ENCODE data around the gene ASGR2. TPM values are rescaled to one million over a fixed set of nuclear protein-coding genes. Genes with fewer than 3 reads are reported as not detected.

The ASGR2 gene
- polyA plus RNA-seq, 1 donor from 2014 or later: not detected

GRCh38 chr17:7081341-7082062 is 33.1 kb downstream of the ASGR2 start:
- H3K9me3 ChIP-seq (ENCODE audit: low read length): no peaks in the 10 kb centered on the region
- H3K27ac ChIP-seq (ENCODE audit: low read length): no peak overlapping the region
- TF ChIP-seq MXI1 (conservative IDR thresholded peaks at IDR 0.05; ENCODE audit: poor library complexity, severe bottlenecking): no peak
- TF ChIP-seq SMC3 (conservative IDR thresholded peaks at IDR 0.05; ENCODE audit: poor library complexity): no peak
- TF ChIP-seq POLR2AphosphoS5 (IDR thresholded peaks at IDR 0.05): no peak
- TF ChIP-seq RAD21 (conservative IDR thresholded peaks at IDR 0.05): no peak
- no peak for TF ChIP-seq REST (IDR thresholded peaks at IDR 0.05; ENCODE audit: borderline replicate concordance)
- no peak for TF ChIP-seq TAF1 (IDR thresholded peaks at IDR 0.05; ENCODE audit: low read depth)
- TF ChIP-seq, protein P1, sequence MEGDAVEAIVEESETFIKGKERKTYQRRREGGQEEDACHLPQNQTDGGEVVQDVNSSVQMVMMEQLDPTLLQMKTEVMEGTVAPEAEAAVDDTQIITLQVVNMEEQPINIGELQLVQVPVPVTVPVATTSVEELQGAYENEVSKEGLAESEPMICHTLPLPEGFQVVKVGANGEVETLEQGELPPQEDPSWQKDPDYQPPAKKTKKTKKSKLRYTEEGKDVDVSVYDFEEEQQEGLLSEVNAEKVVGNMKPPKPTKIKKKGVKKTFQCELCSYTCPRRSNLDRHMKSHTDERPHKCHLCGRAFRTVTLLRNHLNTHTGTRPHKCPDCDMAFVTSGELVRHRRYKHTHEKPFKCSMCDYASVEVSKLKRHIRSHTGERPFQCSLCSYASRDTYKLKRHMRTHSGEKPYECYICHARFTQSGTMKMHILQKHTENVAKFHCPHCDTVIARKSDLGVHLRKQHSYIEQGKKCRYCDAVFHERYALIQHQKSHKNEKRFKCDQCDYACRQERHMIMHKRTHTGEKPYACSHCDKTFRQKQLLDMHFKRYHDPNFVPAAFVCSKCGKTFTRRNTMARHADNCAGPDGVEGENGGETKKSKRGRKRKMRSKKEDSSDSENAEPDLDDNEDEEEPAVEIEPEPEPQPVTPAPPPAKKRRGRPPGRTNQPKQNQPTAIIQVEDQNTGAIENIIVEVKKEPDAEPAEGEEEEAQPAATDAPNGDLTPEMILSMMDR (IDR thresholded peaks at IDR 0.05; ENCODE audit: poor library complexity, severe bottlenecking): no peak
- TF ChIP-seq EZH2 (IDR thresholded peaks at IDR 0.05; ENCODE audit: borderline replicate concordance, insufficient read depth, low read length, poor library complexity, severe bottlenecking): no peak
- TF ChIP-seq EP300 (conservative IDR thresholded peaks at IDR 0.05; ENCODE audit: poor library complexity, severe bottlenecking): no peak
- H3K9ac ChIP-seq (ENCODE audit: low read length): no peak overlapping the region
- no peak overlapping the region for H3K4me2 ChIP-seq (ENCODE audit: low read length)
- no peaks in the 10 kb centered on the region for H3K9me2 ChIP-seq (ENCODE audit: insufficient read depth, low read length)
- no peaks in the 10 kb centered on the region for H4K20me1 ChIP-seq (ENCODE audit: insufficient read depth)
- H2AFZ ChIP-seq (ENCODE audit: low read depth, low read length): no peak overlapping the region
- no peaks in the 10 kb centered on the region for H3K27me3 ChIP-seq (ENCODE audit: insufficient read depth, low read depth, low read length)
- H3K79me2 ChIP-seq (replicated peaks; ENCODE audit: insufficient read depth, low read length): no peaks in the 10 kb centered on the region
- H3F3A ChIP-seq (ENCODE audit: insufficient read depth, low read length, poor library complexity, severe bottlenecking): no peaks in the 10 kb centered on the region
- no peak overlapping the region for H3K4me3 ChIP-seq (ENCODE audit: low read length)
- no peaks in the 10 kb centered on the region for H3K36me3 ChIP-seq (ENCODE audit: insufficient read depth, low read length)

GRCh38 chr17:7080456-7081041 is 34.1 kb downstream of the ASGR2 start:
- no peak overlapping the region for H3K9ac ChIP-seq (ENCODE audit: low read length)
- H3K9me3 ChIP-seq (ENCODE audit: low read length): no peaks in the 10 kb centered on the region
- TF ChIP-seq MXI1 (conservative IDR thresholded peaks at IDR 0.05; ENCODE audit: poor library complexity, severe bottlenecking) (no peak), EZH2 (IDR thresholded peaks at IDR 0.05; ENCODE audit: borderline replicate concordance, insufficient read depth, low read length, poor library complexity, severe bottlenecking) (no peak), REST (IDR thresholded peaks at IDR 0.05; ENCODE audit: borderline replicate concordance) (no peak), SMC3 (conservative IDR thresholded peaks at IDR 0.05; ENCODE audit: poor library complexity) (no peak), RAD21 (conservative IDR thresholded peaks at IDR 0.05) (no peak), EP300 (conservative IDR thresholded peaks at IDR 0.05; ENCODE audit: poor library complexity, severe bottlenecking) (no peak), TAF1 (IDR thresholded peaks at IDR 0.05; ENCODE audit: low read depth) (no peak), POLR2AphosphoS5 (IDR thresholded peaks at IDR 0.05) (no peak)
- TF ChIP-seq, protein P1 (IDR thresholded peaks at IDR 0.05; ENCODE audit: poor library complexity, severe bottlenecking): no peak
- no peak overlapping the region for H3K27ac ChIP-seq (ENCODE audit: low read length)
- H3K9me2 ChIP-seq (ENCODE audit: insufficient read depth, low read length): no peaks in the 10 kb centered on the region
- H3K79me2 ChIP-seq (replicated peaks; ENCODE audit: insufficient read depth, low read length): no peaks in the 10 kb centered on the region
- H4K20me1 ChIP-seq (ENCODE audit: insufficient read depth): no peaks in the 10 kb centered on the region
- H3K27me3 ChIP-seq (ENCODE audit: insufficient read depth, low read depth, low read length): no peaks in the 10 kb centered on the region
- no peaks in the 10 kb centered on the region for H3K36me3 ChIP-seq (ENCODE audit: insufficient read depth, low read length)
- no peak overlapping the region for H2AFZ ChIP-seq (ENCODE audit: low read depth, low read length)
- H3F3A ChIP-seq (ENCODE audit: insufficient read depth, low read length, poor library complexity, severe bottlenecking): no peaks in the 10 kb centered on the region
- no peak overlapping the region for H3K4me3 ChIP-seq (ENCODE audit: low read length)
- H3K4me2 ChIP-seq (ENCODE audit: low read length): no peak overlapping the region
